K562 (cell line): ENCODE data around the gene TMEM222. TPM values are rescaled to one million over a fixed set of nuclear protein-coding genes. Genes with fewer than 3 reads are reported as not detected.
A peak's percentile ranks its signal among the peaks of the same experiment; 100 is the strongest.

Source experiments
- ATAC-seq: fragments of 200-7000 bp; cut with Tn5 transposase; 3 replicates; pipeline ENCODE4 v1.9.1; 2020; ENCODE audit warnings: moderate library complexity
- BruUV-seq: library from RNA; stranded (reverse); fragments of 400-500 nt; replicated peaks from 2 replicates; lab custom pipeline; 2021; lab: Mats Ljungman, UMichigan
- CTCF ChIA-PET: fragments of 300-600 bp; formaldehyde crosslinking; extraction: SDS; loops from one replicate; lab custom pipeline; 2021; ENCODE audit warnings: low intra/inter-chr PET ratio; lab: Yijun Ruan, JAX
- POLR2A ChIA-PET: fragments of 300-600, 350-650 bp; sonication (Branson Sonifier 250); formaldehyde crosslinking; extraction: SDS; loops from one replicate; lab custom pipeline; 2021; ENCODE audit warnings: antibody characterized with exemption, inconsistent platforms; lab: Yijun Ruan, JAX
- DNase-seq, 4 experiments: peaks; one replicate each; pipeline versions ENCODE4 v3.0.0 to v3.0.0-alpha.2; 2011 to 2018; ENCODE audit warnings: low spot score in 3 of 4, mixed read lengths in 3 of 4; ENCODE audit errors: extremely low read depth in 1 of 4
- FAIRE-seq: peaks from 2 replicates; lab custom pipeline; 2011; peaks lifted over from hg19 to GRCh38; lab: Jason Lieb, UNC
- H2AFZ ChIP-seq: 2 replicates; pipeline ENCODE4 v1.6.0; 2011; ENCODE audit warnings: low read depth, low read length, control low read depth, inconsistent platforms
- H3K27ac ChIP-seq: fragments of 200-600 bp; 3 replicates; pipeline ENCODE4 v1.8.0; 2011; ENCODE audit warnings: low read depth, mild to moderate bottlenecking, control low read depth, inconsistent platforms, low read length, moderate library complexity, mixed read lengths; ENCODE audit errors: extremely low read depth
- H3K27me3 ChIP-seq, 2 experiments: fragments of 300-600 bp in 1 of 2; 2 replicates in 1 of 2; 3 replicates in 1 of 2; pipeline versions ENCODE4 v1.6.0 to v1.8.0; 2011; ENCODE audit warnings: inconsistent platforms in 2 of 2, low read length in 2 of 2, mild to moderate bottlenecking in 1 of 2, mixed read lengths in 1 of 2, moderate library complexity in 1 of 2; ENCODE audit not compliant: control insufficient read depth in 2 of 2, insufficient read depth in 2 of 2
- H3K36me3 ChIP-seq: fragments of 300-600 bp; 3 replicates; pipeline ENCODE4 v1.8.0; 2011; ENCODE audit warnings: mild to moderate bottlenecking, low read length, inconsistent platforms; ENCODE audit not compliant: control insufficient read depth, insufficient read depth
- H3K4me1 ChIP-seq, 2 experiments: fragments of 200-600 bp in 1 of 2; replicated peaks in 1 of 2; 2 replicates in 1 of 2; 3 replicates in 1 of 2; pipeline versions ENCODE4 v1.5.1 to v1.8.0; 2011; ENCODE audit warnings: inconsistent platforms in 2 of 2, low read length in 2 of 2, mild to moderate bottlenecking in 1 of 2, mixed read lengths in 1 of 2, moderate library complexity in 1 of 2; ENCODE audit not compliant: control insufficient read depth in 2 of 2, insufficient read depth in 2 of 2
- H3K4me2 ChIP-seq: 2 replicates; pipeline ENCODE4 v1.6.1; 2011; ENCODE audit warnings: low read length, control low read depth, inconsistent platforms, mixed read lengths; ENCODE audit not compliant: insufficient read depth
- H3K4me3 ChIP-seq: fragments of 200-600 bp; sonication (generic), shearing (Covaris generic); 2 replicates; pipeline ENCODE4 v1.5.1; 2016; ENCODE audit warnings: control low read depth, inconsistent platforms
- H3K79me2 ChIP-seq: fragments of 200-600 bp; 3 replicates; pipeline ENCODE4 v1.8.0; 2011; ENCODE audit warnings: low read length, inconsistent platforms; ENCODE audit not compliant: control insufficient read depth, insufficient read depth
- H3K9ac ChIP-seq, 2 experiments: 2 replicates each; pipeline versions ENCODE4 v1.6.0 to v1.6.1; 2011; ENCODE audit warnings: low read depth in 2 of 2, low read length in 2 of 2, control low read depth in 1 of 2, inconsistent platforms in 1 of 2, mild to moderate bottlenecking in 1 of 2, mixed read lengths in 1 of 2; ENCODE audit not compliant: insufficient read depth in 1 of 2
- H3K9me1 ChIP-seq: one replicate; pipeline ENCODE4 v1.6.0; 2011; ENCODE audit warnings: inconsistent platforms, mild to moderate bottlenecking, low read length, moderate library complexity; ENCODE audit not compliant: control insufficient read depth, insufficient read depth
- H3K9me3 ChIP-seq: replicated peaks from 2 replicates; pipeline ENCODE4 v1.5.1; 2011; ENCODE audit warnings: low read depth, low read length, inconsistent platforms; ENCODE audit not compliant: control insufficient read depth, insufficient read depth
- H4K20me1 ChIP-seq: replicated peaks from 2 replicates; pipeline ENCODE4 v1.6.1; 2011; ENCODE audit warnings: low read length, inconsistent platforms, mixed read lengths; ENCODE audit not compliant: control insufficient read depth, insufficient read depth
- E4F1 ChIP-seq: fragments of 250-450 bp; sonication (Bioruptor Pico); IDR thresholded peaks from 2 replicates; pipeline ENCODE4 v1.5.0; 2021; ENCODE audit warnings: mild to moderate bottlenecking, borderline replicate concordance
- EGR1 ChIP-seq: fragments of 450-650 bp; conservative IDR thresholded peaks from 2 replicates; pipeline ENCODE4 v1.6.1; 2017; ENCODE audit warnings: mild to moderate bottlenecking
- FOXP1 ChIP-seq: sonication (generic); formaldehyde crosslinking; IDR thresholded peaks from 2 replicates; pipeline ENCODE4 v1.8.0; 2022; ENCODE audit warnings: mild to moderate bottlenecking, missing genetic modification reagents
- NELFE ChIP-seq: IDR thresholded peaks from 2 replicates; pipeline ENCODE4 v1.6.1; 2011; ENCODE audit warnings: mild to moderate bottlenecking; ENCODE audit not compliant: insufficient read depth, insufficient read length
- NUFIP1 ChIP-seq: fragments of 450-650 bp; IDR thresholded peaks from 2 replicates; pipeline ENCODE4 v1.6.1; 2018; ENCODE audit not compliant: partially characterized antibody
- POLR2G ChIP-seq: fragments of 200-400 bp; formaldehyde crosslinking; IDR thresholded peaks from 2 replicates; pipeline ENCODE4 v1.6.1; 2017; ENCODE audit warnings: low read depth, mild to moderate bottlenecking, antibody characterized with exemption, low read length, moderate library complexity
- POLR3A ChIP-seq: IDR thresholded peaks from 2 replicates; pipeline ENCODE4 v1.6.1; 2011; ENCODE audit warnings: borderline replicate concordance, mild to moderate bottlenecking, moderate library complexity; ENCODE audit not compliant: insufficient read length, insufficient read depth; ENCODE audit errors: extremely low read depth
- RBFOX2 ChIP-seq: fragments of 200-400 bp; formaldehyde crosslinking; IDR thresholded peaks from 2 replicates; pipeline ENCODE4 v1.6.1; 2017; ENCODE audit warnings: low read depth, mild to moderate bottlenecking, low read length, moderate library complexity
- ZBTB33 ChIP-seq: sonication (generic); formaldehyde crosslinking; IDR thresholded peaks from 2 replicates; pipeline ENCODE4 v1.8.1; 2023; ENCODE audit warnings: mild to moderate bottlenecking, missing genetic modification reagents
- ZBTB5 ChIP-seq: fragments of 450-650 bp; IDR thresholded peaks from 2 replicates; pipeline ENCODE4 v1.6.1; 2017; ENCODE audit warnings: antibody characterized with exemption
- ZNF586 ChIP-seq: fragments of 450-650 bp; formaldehyde crosslinking; conservative IDR thresholded peaks from 2 replicates; pipeline ENCODE4 v1.4.0; 2020; ENCODE audit warnings: mild to moderate bottlenecking, moderate library complexity
- WGBS: fragments of 100-300 bp; shearing (Covaris generic); methylation state at CpG from one replicate; pipeline ENCODE4 v1.1.6; 2016; ENCODE audit warnings: low coverage, mixed read lengths; ENCODE audit not compliant: insufficient coverage; ENCODE audit errors: missing lambda C conversion rate; 5-methylcytosine and 5-hydroxymethylcytosine counted together
- in situ Hi-C: fragments of 300-500 bp; cut with MboI; formaldehyde crosslinking; loops from 4 replicates; pipeline ENCODE4 v1.15.0; 2018; ENCODE audit warnings: inconsistent platforms, mixed read lengths
- intact Hi-C: fragments of 100-400 bp; cut with micrococcal nuclease; formaldehyde crosslinking; loops from 2 replicates; pipeline ENCODE4 v1.14.2; 2022
- polyA plus RNA-seq, 8 experiments: library from polyadenylated mRNA; depleted of rRNA in 4 of 8; stranded (reverse) in 5 of 8; unstranded in 3 of 8; fragments of >200 nt; fragmentation: Nextera tagmentation in 2 of 8; fragmentation: Illumina TruSeq in 1 of 8; extraction: Ambion mirVana in 2 of 8; extraction: Trizol in 1 of 8; gene quantifications; 2 replicates each; pipeline versions ENCODE4 v1.2.1 to v1.2.3, GENCODE V29; 2011 to 2014; ENCODE audit warnings: inconsistent platforms in 1 of 8, missing spikeins in 1 of 8
- total RNA-seq, 7 experiments: library from RNA; depleted of rRNA in 6 of 7; stranded (reverse); fragments of >200 nt in 6 of 7; fragmentation: Illumina TruSeq in 2 of 7; extraction: Trizol in 2 of 7; gene quantifications; 2 replicates each; pipeline versions ENCODE4 v1.2.1 to v1.2.3, GENCODE V29; 2011 to 2021; ENCODE audit warnings: low replicate concordance in 1 of 7

Gene TMEM222
- total and polyA plus RNA-seq, 9 of the 15 experiments (the other 6 are each of a cell fraction or from before 2014, with no cell fraction given), result 6.9 to 48.0 (median 32.8) TPM

GRCh38 chr1:27353166-27353565 lies 31.2 kb downstream of the TMEM222 start:
- CTCF ChIA-PET, result no interaction called here
- intact Hi-C loops (no loop called here), in situ Hi-C loops (no loop called here)
- Histone ChIP-seq H3K9me1 (no peaks in the 10 kb centered on the region), H4K20me1 (no peaks in the 10 kb centered on the region), H3K79me2 (no peaks in the 10 kb centered on the region), H3K9me3 (no peaks in the 10 kb centered on the region), H3K27ac (no peak overlapping the region), H3K4me2 (no peak overlapping the region), H3K9ac (peak overlapping the region in 1 of 2 experiments; percentile 56; a peak in 2 of 4 replicates), H3K36me3 (peaks cover 10% of the 10 kb centered on the region; the same call in 2 of the 3 replicates), H3K27me3 (no peaks in the 10 kb centered on the region), H2AFZ (no peak overlapping the region), H3K4me1 (peaks cover 22 to 59% of the 10 kb centered on the region in 2 experiments), H3K4me3 (no peak overlapping the region)
- TF ChIP-seq NUFIP1 (no peak), FOXP1 (no peak), ZNF586 (CRISPR knock-in tag) (no peak), POLR3A (no peak), RBFOX2 (peak; percentile 18; the same call in 1 of the 2 replicates), E4F1 (CRISPR knock-in tag) (no peak), ZBTB5 (no peak), ZBTB33 (CRISPR knock-in tag) (0 out of 2 replicates have a peak, but pooled peaks have one; percentile 12), EGR1 (no peak), POLR2G (peak; percentile 28; the same call in 1 of the 2 replicates), NELFE (no peak)
- ATAC-seq (no peak), FAIRE-seq (no peak), DNase-seq (no peak)
- 77% methylated on average over 12 of the region's 13 CpGs for WGBS
- BruUV-seq, result no TSS peak
- POLR2A ChIA-PET, result interaction anchor here (0.6 to 4.4 kb wide), 8 partner anchors 11 to 53 kb away, joined by 3 to 19 read pairs (median 3); partner anchors contain the start of gene MAP3K6
